B cell (primary cell): ENCODE results near the gene TCTN3.

ENCODE experiments used
- CTCF ChIP-seq: fragments of 200-600 bp; IDR thresholded peaks from one replicate; pipeline ENCODE4 v1.8.0; 2022; ENCODE audit warnings: antibody characterized with exemption, mild to moderate bottlenecking
- EZH2 ChIP-seq: IDR thresholded peaks from 2 replicates; pipeline ENCODE4 v1.6.1; 2012; ENCODE audit warnings: borderline replicate concordance, low read depth, mild to moderate bottlenecking, moderate library complexity, low read length; ENCODE audit not compliant: insufficient read depth, poor library complexity, severe bottlenecking

GRCh38 chr10:95660283-95660682, 33.4 kb downstream of the TCTN3 start:
- TF ChIP-seq EZH2 (no peak), CTCF (no peak)
